GM23248 (cell line): Measurements from ENCODE around the gene CCDC192. TPM values are rescaled to one million over a fixed set of nuclear protein-coding genes. Genes with fewer than 3 reads are reported as not detected.
A peak's percentile ranks its signal among the peaks of the same experiment; 100 is the strongest.

ENCODE experiments used
- DNase-seq: peaks from one replicate; pipeline ENCODE4 v3.0.0-alpha.2; 2015
- H2AFZ ChIP-seq: fragments of 200-600 bp; sonication (generic); 2 replicates; pipeline ENCODE4 v1.6.1; 2016; ENCODE audit warnings: antibody characterized with exemption
- H3F3A ChIP-seq: fragments of 200-600 bp; sonication (generic); 2 replicates; pipeline ENCODE4 v1.6.1; 2016; ENCODE audit warnings: mild to moderate bottlenecking, antibody characterized with exemption, mixed run types; ENCODE audit not compliant: insufficient read depth
- H3K27ac ChIP-seq: fragments of 200-600 bp; sonication (generic); 2 replicates; pipeline ENCODE4 v1.5.1; 2016; ENCODE audit warnings: mild to moderate bottlenecking
- H3K27me3 ChIP-seq: fragments of 200-600 bp; sonication (generic); replicated peaks from 2 replicates; pipeline ENCODE4 v1.6.1; 2016; ENCODE audit warnings: mild to moderate bottlenecking; ENCODE audit not compliant: insufficient read depth
- H3K36me3 ChIP-seq: fragments of 200-600 bp; sonication (generic); 2 replicates; pipeline ENCODE4 v1.6.1; 2016; ENCODE audit warnings: low read depth, mild to moderate bottlenecking
- H3K4me1 ChIP-seq: fragments of 200-600 bp; sonication (generic); 2 replicates; pipeline ENCODE4 v1.6.1; 2016; ENCODE audit warnings: mild to moderate bottlenecking; ENCODE audit not compliant: insufficient read depth
- H3K4me2 ChIP-seq: fragments of 200-600 bp; sonication (generic); one replicate; pipeline ENCODE4 v1.6.1; 2016; ENCODE audit warnings: mild to moderate bottlenecking; ENCODE audit not compliant: unreplicated experiment
- H3K4me3 ChIP-seq: fragments of 200-600 bp; sonication (generic); 2 replicates; pipeline ENCODE4 v1.5.1; 2016; ENCODE audit warnings: mild to moderate bottlenecking
- H3K79me2 ChIP-seq: fragments of 200-600 bp; sonication (generic); 2 replicates; pipeline ENCODE4 v1.6.1; 2016; ENCODE audit warnings: mild to moderate bottlenecking; ENCODE audit not compliant: insufficient read depth
- H3K9ac ChIP-seq: fragments of 200-600 bp; sonication (generic); 2 replicates; pipeline ENCODE4 v1.6.1; 2016; ENCODE audit warnings: mild to moderate bottlenecking
- H3K9me2 ChIP-seq: fragments of 200-600 bp; sonication (generic); 2 replicates; pipeline ENCODE4 v1.6.1; 2016; ENCODE audit warnings: mixed run types, mild to moderate bottlenecking, moderate library complexity; ENCODE audit not compliant: insufficient read depth
- H3K9me3 ChIP-seq: fragments of 200-600 bp; sonication (generic); one replicate; pipeline ENCODE4 v1.6.1; 2017; ENCODE audit warnings: low read depth
- H4K20me1 ChIP-seq: fragments of 200-600 bp; sonication (generic); 2 replicates; pipeline ENCODE4 v1.6.0; 2016; ENCODE audit not compliant: insufficient read depth
- EZH2 ChIP-seq: fragments of 200-600 bp; sonication (generic); IDR thresholded peaks from 2 replicates; pipeline ENCODE4 v1.6.1; 2018; ENCODE audit warnings: antibody characterized with exemption, mild to moderate bottlenecking; ENCODE audit not compliant: insufficient read depth, poor library complexity, severe bottlenecking
- EZH2phosphoT487 ChIP-seq: fragments of 200-600 bp; sonication (generic); IDR thresholded peaks from 2 replicates; pipeline ENCODE4 v1.6.1; 2018; ENCODE audit warnings: antibody characterized with exemption, moderate library complexity, mild to moderate bottlenecking, low read depth; ENCODE audit not compliant: insufficient read depth
- WGBS, 2 experiments: methylation state at CpG; one replicate each; pipeline ENCODE4 v1.1.6; 2015 to 2017; ENCODE audit warnings: low lambda C conversion rate in 2 of 2, low coverage in 1 of 2; ENCODE audit errors: missing lambda C conversion rate in 2 of 2; 5-methylcytosine and 5-hydroxymethylcytosine counted together
- in situ Hi-C: fragments of 300-500 bp; cut with MboI; formaldehyde crosslinking; loops from 2 replicates; pipeline ENCODE4 v1.15.0; 2020
- polyA plus RNA-seq: library from polyadenylated mRNA; unstranded; fragments of >200 nt; fragmentation: Nextera tagmentation; extraction: Ambion mirVana; gene quantifications from 2 replicates; pipeline ENCODE4 v1.2.1, GENCODE V29; 2016
- total RNA-seq: library from RNA; depleted of rRNA; stranded (reverse); fragments of >200 nt; shearing (Covaris generic); gene quantifications from 2 replicates; pipeline ENCODE4 v1.2.3, GENCODE V29; 2014

CCDC192 gene
- total and polyA plus RNA-seq, 2 experiments from 2014 or later, result 0.40 TPM; not detected in 1

DNA sequence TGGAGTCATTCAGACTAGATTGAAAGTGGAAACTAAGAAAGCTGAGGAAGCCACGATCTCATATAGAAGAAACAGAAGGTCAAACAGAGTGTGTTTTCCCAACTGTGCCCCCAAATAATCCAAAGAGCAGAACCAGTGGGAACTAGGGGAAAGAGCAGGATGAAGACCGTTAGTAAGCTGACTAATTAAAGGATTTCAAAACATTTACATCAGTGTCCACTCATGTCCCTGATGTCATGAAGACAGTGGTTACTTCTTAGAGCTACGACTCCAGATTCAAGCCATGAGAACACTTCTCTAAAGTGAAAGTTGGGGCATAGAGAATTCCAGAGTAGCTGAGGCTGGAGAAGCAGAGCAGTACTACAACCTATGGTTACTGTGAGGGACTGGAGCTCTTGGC lies 260.7 kb downstream of the CCDC192 start:
- Histone ChIP-seq H4K20me1 (no peaks in the 10 kb centered on the region), H3K36me3 (no peaks in the 10 kb centered on the region), H2AFZ (no peak overlapping the region), H3K9ac (no peak overlapping the region), H3K27ac (no peak overlapping the region), H3K9me3 (no peaks in the 10 kb centered on the region), H3K4me3 (no peak overlapping the region), H3K9me2 (no peaks in the 10 kb centered on the region), H3K4me2 (no peak overlapping the region), H3F3A (no peaks in the 10 kb centered on the region), H3K79me2 (no peaks in the 10 kb centered on the region), H3K4me1 (peaks cover 8% of the 10 kb centered on the region), H3K27me3 (no peaks in the 10 kb centered on the region)
- DNase-seq, result no peak
- TF ChIP-seq EZH2 (no peak), EZH2phosphoT487 (no peak)
- WGBS, 2 experiments, result 83 to 87% methylated on average over 3 of the region's 3 CpGs
- in situ Hi-C loops, result no loop called here

DNA sequence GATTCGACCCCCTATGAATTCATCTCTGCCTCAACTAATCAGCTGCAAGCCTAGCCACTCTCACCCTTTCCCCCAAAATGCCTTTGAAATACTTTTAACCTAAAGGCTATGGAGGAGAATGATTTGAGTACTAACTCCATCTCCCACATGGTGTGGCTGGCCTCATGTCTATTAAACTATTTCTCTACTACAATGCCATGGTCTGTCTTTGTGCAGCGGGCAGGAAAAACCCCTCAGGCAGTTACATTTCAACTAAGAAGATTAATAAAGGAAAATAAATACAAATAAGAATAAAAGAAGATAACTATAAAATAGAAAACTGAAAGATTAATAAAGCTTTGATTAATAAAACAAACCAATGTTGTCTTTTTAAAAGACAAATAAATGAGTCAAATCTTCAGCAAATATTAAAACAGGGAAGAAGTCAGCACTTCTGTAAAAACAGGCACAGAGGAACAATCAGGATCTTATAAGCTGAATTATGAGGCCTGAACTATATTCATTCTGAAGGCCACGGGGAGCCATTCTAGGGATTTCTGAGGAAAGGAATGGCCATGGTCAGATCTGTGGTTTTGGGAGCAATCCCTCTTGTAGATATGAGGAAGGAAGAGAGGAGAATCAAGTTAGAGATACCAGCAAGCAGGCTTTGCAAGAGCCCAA lies 264.3 kb downstream of the CCDC192 start:
- no peaks in the 10 kb centered on the region for H3K36me3 ChIP-seq
- in situ Hi-C loops, result no loop called here
- H3K9me2 ChIP-seq, result no peaks in the 10 kb centered on the region
- no peaks in the 10 kb centered on the region for H4K20me1 ChIP-seq
- no peak overlapping the region for H3K4me3 ChIP-seq
- no peak overlapping the region for H3K4me2 ChIP-seq
- no peaks in the 10 kb centered on the region for H3K9me3 ChIP-seq
- no peak for TF ChIP-seq EZH2phosphoT487
- no peak for TF ChIP-seq EZH2
- H3K27me3 ChIP-seq, result no peaks in the 10 kb centered on the region
- no peaks in the 10 kb centered on the region for H3K4me1 ChIP-seq
- H3F3A ChIP-seq, result no peaks in the 10 kb centered on the region
- H2AFZ ChIP-seq, result no peak overlapping the region
- no peaks in the 10 kb centered on the region for H3K79me2 ChIP-seq
- DNase-seq, result no peak
- 77 to 79% methylated on average over 3 of the region's 3 CpGs for WGBS, 2 experiments
- no peak overlapping the region for H3K27ac ChIP-seq
- no peak overlapping the region for H3K9ac ChIP-seq

DNA sequence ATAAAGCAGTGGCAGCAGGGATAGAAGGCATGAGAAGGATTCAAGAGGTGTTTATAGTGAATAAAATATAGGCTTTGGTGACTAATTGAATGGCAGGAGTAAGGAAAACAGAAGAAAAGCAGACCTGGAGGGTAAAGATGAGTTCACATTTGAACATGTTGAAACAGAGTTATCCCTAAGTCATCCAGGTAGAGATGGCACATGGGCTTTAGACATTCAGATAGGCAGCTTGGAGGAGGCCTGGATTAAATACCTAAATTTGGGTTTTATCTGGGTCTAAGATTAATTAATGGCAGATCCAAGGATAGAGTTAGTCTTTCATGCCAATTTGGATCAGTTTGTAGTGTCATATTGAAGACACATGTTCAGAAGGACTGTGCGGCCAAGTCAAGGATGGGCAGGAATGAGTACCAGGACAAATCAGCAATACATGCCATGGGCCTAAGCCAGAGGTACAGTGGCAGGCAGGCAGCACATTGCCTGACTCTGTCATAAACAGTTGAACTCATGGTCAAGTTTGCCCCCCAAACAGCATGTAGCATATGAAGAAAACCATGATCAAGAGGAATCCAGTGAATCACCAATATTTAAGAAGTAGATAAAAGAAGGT lies 264.9 kb downstream of the CCDC192 start:
- no peak for DNase-seq
- no peak overlapping the region for H3K9ac ChIP-seq
- H3K4me1 ChIP-seq, result no peaks in the 10 kb centered on the region
- H2AFZ ChIP-seq, result no peak overlapping the region
- no peaks in the 10 kb centered on the region for H3K9me3 ChIP-seq
- no peaks in the 10 kb centered on the region for H3K27me3 ChIP-seq
- H3F3A ChIP-seq, result no peaks in the 10 kb centered on the region
- 68 to 71% methylated on average over 1 of the region's 1 CpG for WGBS, 2 experiments
- no peaks in the 10 kb centered on the region for H3K36me3 ChIP-seq
- in situ Hi-C loops, result no loop called here
- H3K9me2 ChIP-seq, result no peaks in the 10 kb centered on the region
- no peaks in the 10 kb centered on the region for H4K20me1 ChIP-seq
- no peak overlapping the region for H3K27ac ChIP-seq
- H3K4me2 ChIP-seq, result no peak overlapping the region
- no peak overlapping the region for H3K4me3 ChIP-seq
- no peak for TF ChIP-seq EZH2phosphoT487
- TF ChIP-seq EZH2, result no peak
- no peaks in the 10 kb centered on the region for H3K79me2 ChIP-seq

DNA sequence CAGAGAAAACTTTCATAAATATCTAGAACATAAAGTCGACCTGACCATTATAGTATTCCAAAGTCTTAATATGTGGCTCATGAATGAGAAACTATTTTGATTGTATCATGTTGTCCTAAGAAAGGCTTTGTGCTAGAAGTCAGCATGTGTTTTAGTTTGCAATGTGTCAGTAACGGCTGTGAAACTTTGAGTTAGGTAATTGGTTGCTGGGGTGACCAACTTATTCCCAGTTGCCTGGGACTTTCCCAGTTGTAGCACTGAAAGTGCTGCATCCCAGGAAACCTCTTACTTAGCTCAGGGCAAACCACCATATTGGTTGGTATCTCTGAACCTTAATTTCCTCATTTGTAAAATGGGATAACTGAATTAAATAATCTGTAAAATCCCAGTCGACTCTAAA lies 265.8 kb downstream of the CCDC192 start:
- H3F3A ChIP-seq, result no peaks in the 10 kb centered on the region
- peak; percentile 21 for DNase-seq
- H3K4me3 ChIP-seq, result no peak overlapping the region
- H3K4me2 ChIP-seq, result no peak overlapping the region
- TF ChIP-seq EZH2, result no peak
- no peak for TF ChIP-seq EZH2phosphoT487
- H3K79me2 ChIP-seq, result no peaks in the 10 kb centered on the region
- no peaks in the 10 kb centered on the region for H3K4me1 ChIP-seq
- in situ Hi-C loops, result no loop called here
- no peaks in the 10 kb centered on the region for H3K9me3 ChIP-seq
- H3K27me3 ChIP-seq, result no peaks in the 10 kb centered on the region
- 47 to 48% methylated on average over 3 of the region's 3 CpGs for WGBS, 2 experiments
- H3K36me3 ChIP-seq, result no peaks in the 10 kb centered on the region
- H3K9ac ChIP-seq, result no peak overlapping the region
- H3K9me2 ChIP-seq, result no peaks in the 10 kb centered on the region
- no peak overlapping the region for H2AFZ ChIP-seq
- H4K20me1 ChIP-seq, result no peaks in the 10 kb centered on the region
- H3K27ac ChIP-seq, result no peak overlapping the region
